ENCODE measurements around the gene EPB41L2. TPM values are rescaled to one million over a fixed set of nuclear protein-coding genes. Genes with fewer than 3 reads are reported as not detected.
A peak's percentile ranks its signal among the peaks of the same experiment; 100 is the strongest.

The EPB41L2 gene
- total RNA-seq, 6 donors from 2014 or later: 68.7 to 201 (median 98.2) TPM

DNA sequence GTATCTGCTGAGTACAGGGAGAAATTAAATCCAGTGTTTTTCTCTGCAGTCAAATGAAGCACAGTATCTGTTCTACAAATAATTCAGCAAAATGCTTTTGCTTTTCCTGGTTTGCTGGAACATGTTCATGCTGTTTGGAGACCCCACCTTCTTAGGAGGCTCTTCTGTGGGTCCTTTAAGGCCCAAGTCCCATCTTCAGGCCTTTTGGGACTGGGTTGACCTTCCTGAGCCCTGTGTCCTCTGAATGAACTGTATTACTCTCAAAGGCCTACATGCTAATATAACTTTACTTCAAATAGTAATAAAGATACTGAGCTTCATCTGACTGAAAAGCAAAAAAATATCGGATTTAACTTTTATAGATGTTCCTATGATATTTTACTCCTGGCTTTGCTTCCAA, 216.5 kb downstream of the EPB41L2 start:
- no peak for TF ChIP-seq POLR2A (IDR thresholded peaks at IDR 0.05)
- TF ChIP-seq POLR2AphosphoS5 (IDR thresholded peaks at IDR 0.05): no peak
- TF ChIP-seq EP300 (IDR thresholded peaks at IDR 0.05): no peak
- TF ChIP-seq, protein P1, sequence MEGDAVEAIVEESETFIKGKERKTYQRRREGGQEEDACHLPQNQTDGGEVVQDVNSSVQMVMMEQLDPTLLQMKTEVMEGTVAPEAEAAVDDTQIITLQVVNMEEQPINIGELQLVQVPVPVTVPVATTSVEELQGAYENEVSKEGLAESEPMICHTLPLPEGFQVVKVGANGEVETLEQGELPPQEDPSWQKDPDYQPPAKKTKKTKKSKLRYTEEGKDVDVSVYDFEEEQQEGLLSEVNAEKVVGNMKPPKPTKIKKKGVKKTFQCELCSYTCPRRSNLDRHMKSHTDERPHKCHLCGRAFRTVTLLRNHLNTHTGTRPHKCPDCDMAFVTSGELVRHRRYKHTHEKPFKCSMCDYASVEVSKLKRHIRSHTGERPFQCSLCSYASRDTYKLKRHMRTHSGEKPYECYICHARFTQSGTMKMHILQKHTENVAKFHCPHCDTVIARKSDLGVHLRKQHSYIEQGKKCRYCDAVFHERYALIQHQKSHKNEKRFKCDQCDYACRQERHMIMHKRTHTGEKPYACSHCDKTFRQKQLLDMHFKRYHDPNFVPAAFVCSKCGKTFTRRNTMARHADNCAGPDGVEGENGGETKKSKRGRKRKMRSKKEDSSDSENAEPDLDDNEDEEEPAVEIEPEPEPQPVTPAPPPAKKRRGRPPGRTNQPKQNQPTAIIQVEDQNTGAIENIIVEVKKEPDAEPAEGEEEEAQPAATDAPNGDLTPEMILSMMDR (IDR thresholded peaks at IDR 0.05): no peak
- peaks cover 0 to 4% (median 2%) of the 10 kb centered on the region in 4 donors for H3K4me1 ChIP-seq
- WGBS, 2 donors: 86 to 90% methylated on average over 1 of the region's 1 CpG
- no peaks in the 10 kb centered on the region for H3K27me3 ChIP-seq
- no peaks in the 10 kb centered on the region for H3K9me3 ChIP-seq
- DNase-seq (no peak), ATAC-seq (ENCODE audit: low FRiP score in 2 of 2) (no peak)
- H3K4me3 ChIP-seq: no peak overlapping the region
- H3K36me3 ChIP-seq: no peaks in the 10 kb centered on the region
- no peak overlapping the region for H3K27ac ChIP-seq

DNA sequence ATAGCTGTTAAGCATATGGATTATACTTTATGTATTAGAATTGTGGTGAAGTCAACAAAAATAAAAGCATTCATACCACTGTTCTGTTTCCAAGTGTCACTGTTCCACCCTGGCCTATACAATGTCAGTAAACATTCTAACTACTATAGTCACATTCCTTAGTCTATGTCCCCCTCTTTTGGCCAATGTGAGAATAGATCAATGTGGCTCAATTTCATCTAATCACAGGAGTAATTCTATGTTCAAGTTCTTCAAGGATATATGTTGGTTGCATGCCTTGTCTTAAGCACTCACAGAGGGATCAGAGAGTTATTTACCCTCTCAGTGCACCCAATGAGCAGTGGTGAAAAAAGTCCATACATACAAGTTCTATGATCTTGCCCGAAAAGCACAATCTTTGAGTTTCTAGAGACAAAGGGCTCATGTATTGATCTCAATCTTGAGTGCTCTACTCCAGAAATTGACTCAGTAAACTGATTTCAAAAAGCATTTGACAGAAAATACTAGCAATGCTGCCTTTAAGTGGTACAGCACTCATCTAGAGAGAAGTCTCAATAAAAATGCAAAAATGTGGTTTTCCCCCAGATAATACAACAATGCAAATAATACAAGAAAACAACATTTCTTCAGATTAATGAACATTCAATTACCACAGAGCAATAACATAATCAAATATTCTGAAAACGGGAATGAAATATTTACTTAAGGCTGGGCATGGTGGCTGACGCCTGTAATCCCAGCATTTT, 219.3 kb downstream of the EPB41L2 start:
- ATAC-seq (ENCODE audit: low FRiP score in 2 of 2): peak in 1 of 2 donors; percentile 60

DNA sequence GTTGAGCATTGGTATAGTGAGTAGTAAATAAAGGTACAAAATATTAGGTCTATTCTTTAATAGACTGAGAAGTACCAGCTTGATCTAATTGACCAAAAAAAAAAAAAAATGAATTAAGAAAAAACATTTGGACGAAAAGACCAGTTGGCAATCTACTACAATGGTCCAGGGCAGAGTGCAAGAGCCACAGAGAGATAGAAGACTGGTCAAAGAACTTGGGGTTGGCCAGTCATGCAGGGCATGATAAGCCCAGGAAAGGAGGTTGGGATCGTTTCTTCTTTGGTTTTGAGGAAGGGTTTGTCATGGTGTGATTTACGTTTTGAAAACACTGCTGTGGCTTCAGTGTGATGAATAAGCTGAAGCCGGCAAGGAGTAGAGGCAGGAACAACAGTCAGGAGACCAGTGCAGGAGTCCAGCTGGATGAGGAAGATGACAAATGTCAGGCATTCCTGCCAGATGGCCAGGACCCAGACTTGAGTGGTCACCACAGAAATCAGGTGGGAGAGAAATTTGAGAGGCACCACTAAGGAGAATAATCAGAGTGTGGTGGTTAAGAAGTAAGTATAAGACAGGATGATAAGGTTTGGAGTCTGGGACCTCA, 221.8 kb downstream of the EPB41L2 start:
- WGBS, 2 donors: 65 to 68% methylated on average over 4 of the region's 4 CpGs
- H3K4me3 ChIP-seq: no peak overlapping the region
- ATAC-seq (ENCODE audit: low FRiP score in 2 of 2) (peak in 1 of 2 donors; percentile 17), DNase-seq (no peak)
- no peaks in the 10 kb centered on the region for H3K27me3 ChIP-seq
- no peak overlapping the region for H3K27ac ChIP-seq
- H3K4me1 ChIP-seq: no peaks in the 10 kb centered on the region
- peaks cover 0 to 3% (median 0%) of the 10 kb centered on the region in 4 donors for H3K36me3 ChIP-seq
- H3K9me3 ChIP-seq: no peaks in the 10 kb centered on the region
- TF ChIP-seq EP300 (IDR thresholded peaks at IDR 0.05) (no peak), POLR2AphosphoS5 (IDR thresholded peaks at IDR 0.05) (no peak), POLR2A (IDR thresholded peaks at IDR 0.05) (no peak)
- TF ChIP-seq, protein P1 (IDR thresholded peaks at IDR 0.05): no peak

More for the DNA sequence above, 219.3 kb downstream of the EPB41L2 start:
- H3K9me3 ChIP-seq: no peaks in the 10 kb centered on the region
- no peak overlapping the region for H3K27ac ChIP-seq
- DNase-seq: no peak
- H3K4me1 ChIP-seq: no peaks in the 10 kb centered on the region
- H3K36me3 ChIP-seq: peaks cover 0 to 3% (median 0%) of the 10 kb centered on the region in 4 donors
- 82 to 91% methylated on average over 3 of the region's 3 CpGs for WGBS, 2 donors
- no peak overlapping the region for H3K4me3 ChIP-seq
- no peaks in the 10 kb centered on the region for H3K27me3 ChIP-seq
- TF ChIP-seq, protein P1 (IDR thresholded peaks at IDR 0.05): peak in 4 of 6 experiments; percentile 20 to 56 (median 44)
- no peak for TF ChIP-seq EP300 (IDR thresholded peaks at IDR 0.05)

DNA sequence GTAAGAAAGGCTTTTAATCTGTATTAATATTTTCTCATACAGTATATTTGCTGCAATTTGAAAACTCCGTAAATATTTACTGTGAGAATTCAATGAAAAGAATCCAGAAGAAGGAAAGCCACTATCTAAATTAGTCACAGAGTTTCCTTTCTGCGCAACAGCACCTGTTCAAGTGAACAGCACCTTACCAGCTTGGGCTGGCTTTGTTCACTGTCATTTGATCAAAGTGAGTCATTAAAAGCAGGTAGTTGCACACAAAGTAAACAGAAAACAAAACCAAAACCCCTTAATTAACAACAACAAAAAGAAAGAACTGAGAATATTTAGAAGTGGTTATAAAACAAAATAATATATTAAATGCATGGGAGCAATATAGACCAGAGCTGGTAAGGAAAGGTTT, 223.0 kb downstream of the EPB41L2 start:
- 93 to 94% methylated on average over 2 of the region's 2 CpGs for WGBS, 2 donors
- ATAC-seq (ENCODE audit: low FRiP score in 2 of 2) (no peak), DNase-seq (no peak)
- no peak for TF ChIP-seq POLR2AphosphoS5 (IDR thresholded peaks at IDR 0.05)
- no peak for TF ChIP-seq EP300 (IDR thresholded peaks at IDR 0.05)
- TF ChIP-seq, protein P1 (IDR thresholded peaks at IDR 0.05): no peak
- no peak for TF ChIP-seq POLR2A (IDR thresholded peaks at IDR 0.05)
- no peaks in the 10 kb centered on the region for H3K27me3 ChIP-seq
- no peaks in the 10 kb centered on the region for H3K9me3 ChIP-seq
- peaks cover 0 to 3% (median 0%) of the 10 kb centered on the region in 4 donors for H3K36me3 ChIP-seq
- H3K27ac ChIP-seq: no peak overlapping the region
- no peaks in the 10 kb centered on the region for H3K4me1 ChIP-seq
- no peak overlapping the region for H3K4me3 ChIP-seq

Data from upper lobe of left lung (tissue), 6 donors.